Smooth muscle cell (in vitro differentiated cells): ENCODE data around the gene ANKMY2. TPM values are rescaled to one million over a fixed set of nuclear protein-coding genes. Genes with fewer than 3 reads are reported as not detected.
A peak's percentile ranks its signal among the peaks of the same experiment; 100 is the strongest.

Source experiments
- DNase-seq: peaks from one replicate; lab custom pipeline; 2025; ENCODE audit not compliant: unreplicated experiment; lab: John Stamatoyannopoulos, UW
- H2AFZ ChIP-seq: fragments of 200-600 bp; sonication (generic); 2 replicates; pipeline ENCODE4 v1.6.0; 2016; ENCODE audit warnings: antibody characterized with exemption, low read depth, mild to moderate bottlenecking
- H3F3A ChIP-seq: fragments of 200-600 bp; sonication (generic); 2 replicates; pipeline ENCODE4 v1.6.0; 2017; ENCODE audit warnings: antibody characterized with exemption, low read depth
- H3K27ac ChIP-seq: fragments of 200-600 bp; sonication (generic); 2 replicates; pipeline ENCODE4 v1.5.1; 2016; ENCODE audit warnings: low read depth, mild to moderate bottlenecking
- H3K27me3 ChIP-seq: fragments of 200-600 bp; sonication (generic); 2 replicates; pipeline ENCODE4 v1.6.1; 2016; ENCODE audit warnings: low read depth, mild to moderate bottlenecking
- H3K36me3 ChIP-seq: fragments of 200-600 bp; sonication (generic); 2 replicates; pipeline ENCODE4 v1.5.1; 2016; ENCODE audit warnings: low read depth
- H3K4me1 ChIP-seq: fragments of 200-600 bp; sonication (generic); 2 replicates; pipeline ENCODE4 v1.5.1; 2016; ENCODE audit warnings: low read depth
- H3K4me2 ChIP-seq: fragments of 200-600 bp; sonication (generic); 2 replicates; pipeline ENCODE4 v1.6.0; 2016; ENCODE audit warnings: mild to moderate bottlenecking
- H3K4me3 ChIP-seq: fragments of 200-600 bp; sonication (generic); 2 replicates; pipeline ENCODE4 v1.5.1; 2016; ENCODE audit warnings: mild to moderate bottlenecking
- H3K79me2 ChIP-seq: fragments of 200-600 bp; sonication (generic); 2 replicates; pipeline ENCODE4 v1.6.0; 2016; ENCODE audit warnings: low read depth, mild to moderate bottlenecking
- H3K9ac ChIP-seq: fragments of 200-600 bp; sonication (generic); 2 replicates; pipeline ENCODE4 v1.6.0; 2016; ENCODE audit warnings: low read depth
- H3K9me3 ChIP-seq: fragments of 200-600 bp; sonication (generic); replicated peaks from 2 replicates; pipeline ENCODE4 v1.5.1; 2016; ENCODE audit warnings: low read depth
- H4K20me1 ChIP-seq: fragments of 200-600 bp; sonication (generic); 2 replicates; pipeline ENCODE4 v1.6.0; 2016; ENCODE audit warnings: low read depth
- CTCF ChIP-seq: fragments of 200-600 bp; sonication (generic); IDR thresholded peaks from 2 replicates; pipeline ENCODE4 v1.5.1; 2017; ENCODE audit warnings: borderline replicate concordance, mild to moderate bottlenecking, antibody characterized with exemption; ENCODE audit not compliant: insufficient read depth, poor library complexity, severe bottlenecking
- WGBS: methylation state at CpG from one replicate; pipeline ENCODE4 v1.1.7; 2016; ENCODE audit warnings: low lambda C conversion rate; 5-methylcytosine and 5-hydroxymethylcytosine counted together
- polyA plus RNA-seq: library from polyadenylated mRNA; unstranded; fragments of >200 nt; fragmentation: Nextera tagmentation; extraction: Ambion mirVana; gene quantifications from 2 replicates; pipeline ENCODE4 v1.2.1, GENCODE V29; 2016
- total RNA-seq: library from RNA; depleted of rRNA; stranded (reverse); fragments of >200 nt; gene quantifications from 2 replicates; pipeline ENCODE4 v1.2.3, GENCODE V29; 2014

Gene ANKMY2
- 28.0 and 36.5 TPM in 2 replicates for total RNA-seq
- 24.0 and 25.5 TPM in 2 replicates for polyA plus RNA-seq

DNA sequence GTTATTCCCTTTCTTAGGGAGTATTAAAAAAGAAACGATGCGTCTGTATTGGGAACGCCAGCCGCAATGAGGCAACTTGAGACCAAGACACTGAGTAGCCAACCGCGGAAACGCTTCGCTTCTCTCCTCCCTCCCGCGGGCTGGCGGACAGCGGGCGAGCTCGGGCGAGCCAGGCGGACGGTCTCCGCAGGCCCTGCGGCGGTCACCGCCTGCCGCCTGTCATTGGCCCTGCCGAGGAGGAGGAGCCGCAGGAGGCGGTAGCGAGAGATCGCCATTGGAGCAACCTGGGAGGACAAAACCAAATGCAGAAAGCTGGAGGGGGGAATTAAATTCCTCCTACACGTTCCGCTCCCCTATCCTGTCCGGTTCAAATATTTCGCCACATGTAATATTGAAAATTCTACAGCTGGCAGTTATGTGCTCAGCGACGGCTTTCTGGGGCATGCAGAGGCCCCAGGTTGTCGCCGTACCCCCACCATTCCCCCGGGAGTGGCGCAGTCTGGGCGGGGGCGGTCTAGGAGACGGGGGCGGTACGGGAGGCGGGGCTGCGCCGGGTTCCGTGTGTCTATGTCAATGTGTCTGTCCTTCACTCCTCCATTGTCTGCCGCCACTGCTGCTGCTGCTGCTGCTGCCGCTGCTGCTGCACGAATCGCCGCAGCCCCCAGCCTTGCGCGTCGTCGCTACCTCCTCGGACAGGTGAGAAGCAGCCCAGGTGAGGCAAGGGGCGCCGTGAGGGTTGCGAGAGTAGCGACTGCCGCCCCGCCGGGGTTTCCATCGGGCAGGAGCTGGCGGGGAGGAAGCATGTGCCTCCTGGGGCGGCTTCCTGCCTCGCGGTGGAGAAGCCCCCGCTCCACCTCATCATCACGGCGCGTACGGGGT lies at the start of gene ANKMY2, which contains the start of gene BZW2:
Gene ANKMY2 (minus strand): TSS at position 162 of the 879 bp plus-strand sequence. CDS start 181 bp downstream, outside the sequence.
Gene BZW2 (plus strand): TSS at position 589 of the 879 bp plus-strand sequence. CDS start 19,263 bp downstream, outside the sequence.
- peak; percentile 93 for DNase-seq
- peaks cover 32% of the 10 kb centered on the region for H3K4me1 ChIP-seq

GRCh38 chr7:16694806-16695205 lies 49.3 kb upstream of the ANKMY2 start:
- H3K79me2 ChIP-seq: no peaks in the 10 kb centered on the region
- H3K9me3 ChIP-seq: no peaks in the 10 kb centered on the region
- no peak overlapping the region for H3K4me2 ChIP-seq
- no peaks in the 10 kb centered on the region for H3F3A ChIP-seq
- H3K27ac ChIP-seq: peak overlapping the region; percentile 19
- H3K36me3 ChIP-seq: peaks cover 22% of the 10 kb centered on the region
- no peak overlapping the region for H3K4me3 ChIP-seq
- 84% methylated on average over 6 of the region's 6 CpGs for WGBS
- no peaks in the 10 kb centered on the region for H3K27me3 ChIP-seq
- no peak for TF ChIP-seq CTCF
- H3K4me1 ChIP-seq: no peaks in the 10 kb centered on the region
- no peaks in the 10 kb centered on the region for H4K20me1 ChIP-seq
- no peak overlapping the region for H2AFZ ChIP-seq
- no peak for DNase-seq
- no peak overlapping the region for H3K9ac ChIP-seq

More for the DNA sequence above, at the start of gene ANKMY2, which contains the start of gene BZW2:
- H3K4me3 ChIP-seq: peak within 1 kb of the TSS; percentile 85
- no peak for TF ChIP-seq CTCF
- H2AFZ ChIP-seq: peak within 1 kb of the TSS; percentile 96
- WGBS: under 1% methylated on average over 68 of the region's 73 CpGs
- peak within 1 kb of the TSS; percentile 96 for H3K9ac ChIP-seq
- peaks cover 90% of the 10 kb centered on the region for H3K79me2 ChIP-seq
- H3K27ac ChIP-seq: peak within 1 kb of the TSS; percentile 90
- peaks cover 70% of the 10 kb centered on the region for H4K20me1 ChIP-seq
- H3K4me2 ChIP-seq: peak within 1 kb of the TSS; percentile 97
- no peaks in the 10 kb centered on the region for H3K36me3 ChIP-seq
- no peaks in the 10 kb centered on the region for H3K27me3 ChIP-seq
- H3K9me3 ChIP-seq: no peaks in the 10 kb centered on the region
- H3F3A ChIP-seq: no peaks in the 10 kb centered on the region

DNA sequence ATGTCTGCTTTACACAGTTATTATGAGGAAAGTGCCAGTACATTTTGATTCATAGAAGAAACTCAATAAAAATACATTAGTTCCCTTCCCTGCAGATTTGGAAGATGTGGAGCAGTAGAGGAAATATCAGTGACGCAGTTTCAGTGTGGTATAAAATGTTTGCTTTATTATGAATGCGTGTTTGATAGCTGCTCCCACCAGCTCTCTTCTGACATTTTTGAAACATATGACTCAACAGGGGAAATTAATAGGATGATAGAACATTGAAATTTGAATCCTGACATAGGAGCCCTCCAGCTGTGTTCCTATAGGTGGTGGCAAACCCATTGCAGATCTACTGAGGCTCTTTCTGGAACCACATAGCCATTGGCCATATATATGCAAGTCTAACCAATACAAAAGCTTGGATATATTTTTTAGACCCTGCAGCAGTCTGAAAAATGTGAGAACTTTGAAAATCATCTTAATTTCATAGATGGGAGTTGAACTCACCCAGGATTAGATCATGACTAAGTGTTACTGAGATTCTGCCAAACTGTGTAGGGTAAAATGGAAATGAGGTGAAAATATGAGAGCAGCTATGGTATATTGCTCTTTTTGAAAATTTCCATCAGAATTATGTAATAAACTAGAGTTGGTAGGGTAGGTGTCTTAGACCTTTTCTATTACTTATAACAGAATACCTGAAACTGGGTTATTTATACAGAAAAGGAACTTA lies 48.2 kb upstream of the ANKMY2 start:
- 95% methylated on average over 2 of the region's 2 CpGs for WGBS
- no peaks in the 10 kb centered on the region for H3K9me3 ChIP-seq
- no peak overlapping the region for H3K27ac ChIP-seq
- H3F3A ChIP-seq: no peaks in the 10 kb centered on the region
- H3K27me3 ChIP-seq: no peaks in the 10 kb centered on the region
- no peaks in the 10 kb centered on the region for H4K20me1 ChIP-seq
- H3K9ac ChIP-seq: no peak overlapping the region
- H2AFZ ChIP-seq: no peak overlapping the region
- no peak overlapping the region for H3K4me3 ChIP-seq
- no peak overlapping the region for H3K4me2 ChIP-seq
- H3K36me3 ChIP-seq: peaks cover 21% of the 10 kb centered on the region
- H3K79me2 ChIP-seq: no peaks in the 10 kb centered on the region
- H3K4me1 ChIP-seq: no peaks in the 10 kb centered on the region
- no peak for DNase-seq
- no peak for TF ChIP-seq CTCF
